GM12801 (cell line): ENCODE measurements around the gene PKN2.

Experiments used
- CTCF ChIP-seq: IDR thresholded peaks from one replicate; pipeline ENCODE4 v1.5.1; 2011; ENCODE audit warnings: control low read depth; ENCODE audit not compliant: insufficient read length; ENCODE audit errors: extremely low read depth

PKN2 gene

GRCh38 chr1:88729297-88729696, 45.2 kb downstream of the PKN2 start:
- no peak for TF ChIP-seq CTCF

- TF ChIP-seq CTCF, result no peak
Measured at GRCh38 chr1:88730132-88730675, 46.1 kb downstream of the PKN2 start.

GRCh38 chr1:88730995-88731394, 46.9 kb downstream of the PKN2 start:
- no peak for TF ChIP-seq CTCF

- TF ChIP-seq CTCF, result no peak
Measured at GRCh38 chr1:88731475-88732269, 47.6 kb downstream of the PKN2 start.

- TF ChIP-seq CTCF, result no peak
Measured at GRCh38 chr1:88735382-88735781, 51.3 kb downstream of the PKN2 start.

GRCh38 chr1:88735909-88736308, 51.8 kb downstream of the PKN2 start:
- no peak for TF ChIP-seq CTCF

GRCh38 chr1:88736633-88737248, 52.7 kb downstream of the PKN2 start:
- TF ChIP-seq CTCF, result no peak
